HL-60 (cell line): ENCODE results near the gene GPNMB.

ENCODE experiments used
- POLR2AphosphoS5 ChIP-seq: IDR thresholded peaks from 2 replicates; pipeline ENCODE4 v1.6.1; 2012; ENCODE audit warnings: low read depth
- TF ChIP-seq, protein P1 (sequence below): IDR thresholded peaks from one replicate; pipeline ENCODE4 v1.5.1; 2011; ENCODE audit warnings: low read length, control low read depth, inconsistent platforms; ENCODE audit not compliant: insufficient read depth
- TF ChIP-seq, protein P2 (sequence below): IDR thresholded peaks from 2 replicates; pipeline ENCODE4 v1.6.1; 2012; ENCODE audit warnings: low read depth; ENCODE audit not compliant: insufficient replicate concordance

DNA sequence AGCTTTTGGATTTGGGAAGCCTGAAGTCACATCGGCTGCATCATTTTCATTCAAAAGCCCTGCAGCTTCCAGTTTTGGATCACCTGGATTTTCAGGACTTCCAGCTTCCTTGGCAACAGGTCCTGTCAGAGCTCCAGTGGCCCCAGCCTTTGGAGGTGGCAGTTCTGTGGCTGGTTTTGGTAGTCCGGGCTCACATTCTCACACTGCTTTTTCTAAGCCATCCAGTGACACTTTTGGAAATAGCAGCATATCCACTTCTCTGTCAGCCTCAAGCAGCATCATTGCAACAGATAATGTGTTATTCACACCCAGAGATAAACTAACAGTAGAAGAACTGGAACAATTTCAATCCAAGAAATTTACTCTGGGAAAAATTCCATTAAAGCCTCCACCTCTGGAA lies 46.2 kb upstream of the GPNMB start:
- TF ChIP-seq, protein P1, sequence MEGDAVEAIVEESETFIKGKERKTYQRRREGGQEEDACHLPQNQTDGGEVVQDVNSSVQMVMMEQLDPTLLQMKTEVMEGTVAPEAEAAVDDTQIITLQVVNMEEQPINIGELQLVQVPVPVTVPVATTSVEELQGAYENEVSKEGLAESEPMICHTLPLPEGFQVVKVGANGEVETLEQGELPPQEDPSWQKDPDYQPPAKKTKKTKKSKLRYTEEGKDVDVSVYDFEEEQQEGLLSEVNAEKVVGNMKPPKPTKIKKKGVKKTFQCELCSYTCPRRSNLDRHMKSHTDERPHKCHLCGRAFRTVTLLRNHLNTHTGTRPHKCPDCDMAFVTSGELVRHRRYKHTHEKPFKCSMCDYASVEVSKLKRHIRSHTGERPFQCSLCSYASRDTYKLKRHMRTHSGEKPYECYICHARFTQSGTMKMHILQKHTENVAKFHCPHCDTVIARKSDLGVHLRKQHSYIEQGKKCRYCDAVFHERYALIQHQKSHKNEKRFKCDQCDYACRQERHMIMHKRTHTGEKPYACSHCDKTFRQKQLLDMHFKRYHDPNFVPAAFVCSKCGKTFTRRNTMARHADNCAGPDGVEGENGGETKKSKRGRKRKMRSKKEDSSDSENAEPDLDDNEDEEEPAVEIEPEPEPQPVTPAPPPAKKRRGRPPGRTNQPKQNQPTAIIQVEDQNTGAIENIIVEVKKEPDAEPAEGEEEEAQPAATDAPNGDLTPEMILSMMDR = no peak
- no peak for TF ChIP-seq POLR2AphosphoS5
- TF ChIP-seq, protein P2, sequence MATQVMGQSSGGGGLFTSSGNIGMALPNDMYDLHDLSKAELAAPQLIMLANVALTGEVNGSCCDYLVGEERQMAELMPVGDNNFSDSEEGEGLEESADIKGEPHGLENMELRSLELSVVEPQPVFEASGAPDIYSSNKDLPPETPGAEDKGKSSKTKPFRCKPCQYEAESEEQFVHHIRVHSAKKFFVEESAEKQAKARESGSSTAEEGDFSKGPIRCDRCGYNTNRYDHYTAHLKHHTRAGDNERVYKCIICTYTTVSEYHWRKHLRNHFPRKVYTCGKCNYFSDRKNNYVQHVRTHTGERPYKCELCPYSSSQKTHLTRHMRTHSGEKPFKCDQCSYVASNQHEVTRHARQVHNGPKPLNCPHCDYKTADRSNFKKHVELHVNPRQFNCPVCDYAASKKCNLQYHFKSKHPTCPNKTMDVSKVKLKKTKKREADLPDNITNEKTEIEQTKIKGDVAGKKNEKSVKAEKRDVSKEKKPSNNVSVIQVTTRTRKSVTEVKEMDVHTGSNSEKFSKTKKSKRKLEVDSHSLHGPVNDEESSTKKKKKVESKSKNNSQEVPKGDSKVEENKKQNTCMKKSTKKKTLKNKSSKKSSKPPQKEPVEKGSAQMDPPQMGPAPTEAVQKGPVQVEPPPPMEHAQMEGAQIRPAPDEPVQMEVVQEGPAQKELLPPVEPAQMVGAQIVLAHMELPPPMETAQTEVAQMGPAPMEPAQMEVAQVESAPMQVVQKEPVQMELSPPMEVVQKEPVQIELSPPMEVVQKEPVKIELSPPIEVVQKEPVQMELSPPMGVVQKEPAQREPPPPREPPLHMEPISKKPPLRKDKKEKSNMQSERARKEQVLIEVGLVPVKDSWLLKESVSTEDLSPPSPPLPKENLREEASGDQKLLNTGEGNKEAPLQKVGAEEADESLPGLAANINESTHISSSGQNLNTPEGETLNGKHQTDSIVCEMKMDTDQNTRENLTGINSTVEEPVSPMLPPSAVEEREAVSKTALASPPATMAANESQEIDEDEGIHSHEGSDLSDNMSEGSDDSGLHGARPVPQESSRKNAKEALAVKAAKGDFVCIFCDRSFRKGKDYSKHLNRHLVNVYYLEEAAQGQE = no peak
